Mesodermal cell (in vitro differentiated cells): ENCODE data around the gene HDLBP.

Source experiments
- H3K27ac ChIP-seq: 2 replicates; pipeline ENCODE4 v1.7.0; 2013; ENCODE audit warnings: mild to moderate bottlenecking, low read depth, low read length, moderate library complexity; ENCODE audit not compliant: severe bottlenecking
- H3K36me3 ChIP-seq: 2 replicates; pipeline ENCODE4 v1.7.1; 2013; ENCODE audit warnings: mild to moderate bottlenecking, low read length, moderate library complexity; ENCODE audit not compliant: control insufficient read depth, insufficient read depth
- H3K4me1 ChIP-seq: one replicate; pipeline ENCODE4 v1.7.1; 2013; ENCODE audit warnings: mild to moderate bottlenecking, low read length; ENCODE audit not compliant: insufficient read depth, control insufficient read depth, poor library complexity, severe bottlenecking
- H3K4me3 ChIP-seq: 2 replicates; pipeline ENCODE4 v1.7.0; 2013; ENCODE audit warnings: low read length, control low read depth, mild to moderate bottlenecking; ENCODE audit not compliant: insufficient read depth, poor library complexity, severe bottlenecking; ENCODE audit errors: extremely low read depth
- H3K9me3 ChIP-seq: 2 replicates; pipeline ENCODE4 v1.7.1; 2013; ENCODE audit warnings: mild to moderate bottlenecking, low read length, moderate library complexity; ENCODE audit not compliant: control insufficient read depth
- WGBS, 2 experiments: methylation state at CpG; one replicate each; pipeline ENCODE4 v1.1.5; 2013; ENCODE audit warnings: missing lambda C conversion rate in 2 of 2; ENCODE audit not compliant: insufficient coverage in 2 of 2; 5-methylcytosine and 5-hydroxymethylcytosine counted together

HDLBP gene

GRCh38 chr2:241352227-241352626, 36.8 kb upstream of the HDLBP start:
- peaks cover 68% of the 10 kb centered on the region for H3K36me3 ChIP-seq
- no peak overlapping the region for H3K4me3 ChIP-seq
- H3K4me1 ChIP-seq: peaks cover 10% of the 10 kb centered on the region
- H3K9me3 ChIP-seq: no peaks in the 10 kb centered on the region
- no CpG with 5 or more reads among the region's 3 CpGs for WGBS, 2 experiments
- no peak overlapping the region for H3K27ac ChIP-seq

GRCh38 chr2:241351640-241352031, 36.2 kb upstream of the HDLBP start:
- 100% methylated on average over 1 of the region's 3 CpGs; no CpG with 5 or more reads in 1 of the 2 experiments for WGBS, 2 experiments
- Histone ChIP-seq H3K27ac (no peak overlapping the region), H3K4me3 (no peak overlapping the region), H3K36me3 (peaks cover 74% of the 10 kb centered on the region), H3K9me3 (no peaks in the 10 kb centered on the region), H3K4me1 (peaks cover 10% of the 10 kb centered on the region)

DNA sequence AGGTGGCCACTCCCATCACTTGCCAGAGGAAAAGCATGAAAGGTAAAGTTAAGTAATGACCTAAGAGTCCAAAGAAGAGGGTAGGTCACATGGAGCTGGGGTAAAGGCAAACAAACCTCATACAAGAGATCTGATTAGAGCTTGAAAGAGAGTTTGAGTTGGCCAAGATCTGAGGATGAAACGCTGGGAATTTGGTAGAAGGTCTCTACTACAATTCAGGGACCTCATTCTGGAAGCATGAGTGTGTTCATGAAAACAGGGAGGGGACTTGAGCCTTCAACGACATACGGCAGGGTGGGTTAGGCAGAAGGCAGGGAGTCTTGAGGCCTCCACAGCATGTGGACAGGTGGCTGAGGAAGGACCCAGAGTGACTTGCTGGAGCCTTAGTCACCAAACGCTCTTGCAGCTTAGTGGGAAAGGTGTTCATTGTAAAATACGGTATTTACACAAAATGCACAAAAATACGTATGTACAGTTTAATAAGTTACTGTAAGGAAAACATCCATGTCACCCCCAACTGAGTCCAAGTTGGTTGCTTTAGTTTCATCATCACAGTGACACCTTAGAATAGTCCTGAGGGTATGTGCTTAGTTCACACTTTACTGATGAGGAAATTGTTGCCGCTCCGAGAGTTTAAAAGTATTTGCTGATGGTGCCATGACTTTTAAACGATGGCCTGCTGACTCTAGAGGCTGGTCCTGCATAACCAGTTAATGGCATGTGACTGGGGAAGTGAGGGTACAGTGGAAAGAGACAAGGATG, 35.6 kb upstream of the HDLBP start:
- 92 to 96% methylated on average over 6 of the region's 9 CpGs for WGBS, 2 experiments
- H3K4me3 ChIP-seq: no peak overlapping the region
- H3K4me1 ChIP-seq: peaks cover 10% of the 10 kb centered on the region
- H3K9me3 ChIP-seq: no peaks in the 10 kb centered on the region
- peaks cover 80% of the 10 kb centered on the region for H3K36me3 ChIP-seq
- H3K27ac ChIP-seq: no peak overlapping the region

DNA sequence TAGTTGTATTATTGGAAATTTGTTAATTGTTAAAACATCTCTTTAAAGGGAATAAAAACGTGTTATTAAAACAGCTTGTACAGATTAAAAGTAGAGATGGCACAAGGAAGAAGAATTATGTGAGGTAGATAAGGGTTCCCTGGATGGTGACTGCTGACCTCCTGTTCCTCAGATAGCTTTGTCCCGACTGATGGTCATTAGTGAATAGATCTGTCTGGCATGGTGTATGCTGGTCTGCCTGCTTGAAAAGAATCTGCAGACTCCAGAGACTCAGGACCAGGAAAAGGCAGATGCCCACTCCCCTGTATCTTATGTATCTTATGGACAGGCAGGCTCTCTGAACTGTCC, 35.0 kb upstream of the HDLBP start:
- WGBS, 2 experiments: 71 to 89% methylated on average over 1 to 2 of the region's 2 CpGs
- Histone ChIP-seq H3K9me3 (no peaks in the 10 kb centered on the region), H3K36me3 (peaks cover 86% of the 10 kb centered on the region), H3K4me1 (peaks cover 10% of the 10 kb centered on the region), H3K4me3 (no peak overlapping the region), H3K27ac (no peak overlapping the region)

- Histone ChIP-seq H3K9me3 (no peaks in the 10 kb centered on the region), H3K36me3 (peaks cover 91% of the 10 kb centered on the region), H3K4me1 (peaks cover 7% of the 10 kb centered on the region), H3K4me3 (no peak overlapping the region), H3K27ac (no peak overlapping the region)
- WGBS, 2 experiments: 99 to 100% methylated on average over 8 of the region's 8 CpGs
Observed at GRCh38 chr2:241349941-241350340, 34.5 kb upstream of the HDLBP start.

GRCh38 chr2:241344925-241345651, 29.6 kb upstream of the HDLBP start:
- no peak overlapping the region for H3K4me3 ChIP-seq
- H3K36me3 ChIP-seq: peaks cover 97% of the 10 kb centered on the region
- H3K4me1 ChIP-seq: no peaks in the 10 kb centered on the region
- WGBS, 2 experiments: 75 to 97% methylated on average over 3 to 6 of the region's 9 CpGs
- H3K27ac ChIP-seq: no peak overlapping the region
- H3K9me3 ChIP-seq: no peaks in the 10 kb centered on the region

DNA sequence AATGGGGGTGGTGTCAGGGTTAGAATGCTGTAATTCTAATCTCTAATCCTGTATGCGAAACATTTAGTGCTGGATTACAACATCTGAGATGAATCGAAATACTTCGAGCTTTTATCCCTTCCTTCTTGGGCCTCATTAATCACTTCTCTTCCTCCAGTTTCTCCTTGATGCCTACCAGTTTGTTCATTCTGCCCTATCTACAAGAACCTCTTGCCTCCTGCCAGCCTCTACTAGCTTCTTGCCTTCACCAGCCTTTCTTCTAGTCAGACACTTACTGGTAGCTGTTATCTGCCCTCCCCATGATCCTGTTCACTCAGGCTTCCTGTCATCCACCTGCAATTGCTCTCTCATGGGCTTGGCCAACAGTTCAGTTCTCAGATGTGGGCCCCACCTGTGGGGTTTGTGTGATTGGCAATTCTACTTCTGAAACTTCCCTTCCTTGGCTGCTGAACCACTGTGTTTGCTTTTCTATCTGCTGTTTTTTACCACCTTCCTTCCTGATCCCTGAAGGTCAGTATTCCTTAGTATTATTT, 25.2 kb upstream of the HDLBP start:
- Histone ChIP-seq H3K36me3 (peaks cover 96% of the 10 kb centered on the region), H3K4me3 (no peak overlapping the region)

GRCh38 chr2:241339839-241340630, 24.6 kb upstream of the HDLBP start:
- no peak overlapping the region for H3K4me3 ChIP-seq
- 100% methylated on average over 3 of the region's 8 CpGs; no CpG with 5 or more reads in 1 of the 2 experiments for WGBS, 2 experiments
- no peaks in the 10 kb centered on the region for H3K4me1 ChIP-seq
- H3K36me3 ChIP-seq: peaks cover 96% of the 10 kb centered on the region
- H3K9me3 ChIP-seq: no peaks in the 10 kb centered on the region
- no peak overlapping the region for H3K27ac ChIP-seq

More for the DNA sequence above, 25.2 kb upstream of the HDLBP start:
- H3K27ac ChIP-seq: no peak overlapping the region
- no peaks in the 10 kb centered on the region for H3K9me3 ChIP-seq
- H3K4me1 ChIP-seq: no peaks in the 10 kb centered on the region
- WGBS, 2 experiments: 88 to 100% methylated on average over 3 of the region's 3 CpGs

- no peak overlapping the region for H3K27ac ChIP-seq
- peaks cover 92% of the 10 kb centered on the region for H3K36me3 ChIP-seq
- WGBS, 2 experiments: 100% methylated on average over 1 of the region's 2 CpGs
- no peaks in the 10 kb centered on the region for H3K4me1 ChIP-seq
- H3K9me3 ChIP-seq: no peaks in the 10 kb centered on the region
- H3K4me3 ChIP-seq: no peak overlapping the region
Observed at GRCh38 chr2:241334813-241335212, 19.3 kb upstream of the HDLBP start.

- H3K4me1 ChIP-seq: no peaks in the 10 kb centered on the region
- no peak overlapping the region for H3K4me3 ChIP-seq
- peaks cover 96% of the 10 kb centered on the region for H3K36me3 ChIP-seq
- no peaks in the 10 kb centered on the region for H3K9me3 ChIP-seq
- WGBS, 2 experiments: 86 to 100% methylated on average over 1 to 2 of the region's 4 CpGs
- H3K27ac ChIP-seq: no peak overlapping the region
Observed at GRCh38 chr2:241330616-241330981, 15.1 kb upstream of the HDLBP start.
